Neutrophil (primary cell): ENCODE results near the gene TMEM242.

Experiments
- H3K27ac ChIP-seq: fragments of 200-600 bp; sonication (generic); 2 replicates; pipeline ENCODE4 v1.5.1; 2016; ENCODE audit warnings: mild to moderate bottlenecking, moderate library complexity
- H3K27me3 ChIP-seq: fragments of 200-600 bp; sonication (generic); 2 replicates; pipeline ENCODE4 v1.6.0; 2016; ENCODE audit warnings: mild to moderate bottlenecking
- H3K36me3 ChIP-seq: fragments of 200-600 bp; sonication (generic); 2 replicates; pipeline ENCODE4 v1.5.1; 2017
- H3K4me1 ChIP-seq, 2 experiments: fragments of 200-600 bp in 1 of 2; sonication (generic) in 1 of 2; 1 replicate in 1 of 2; 2 replicates in 1 of 2; pipeline versions ENCODE4 v1.5.1 to v1.6.1; 2013 to 2016; ENCODE audit warnings: low read depth in 1 of 2, low read length in 1 of 2, mild to moderate bottlenecking in 1 of 2, moderate library complexity in 1 of 2; ENCODE audit not compliant: control insufficient read depth in 1 of 2, insufficient read depth in 1 of 2
- H3K4me3 ChIP-seq, 2 experiments: fragments of 200-600 bp in 1 of 2; sonication (generic) in 1 of 2; 1 replicate in 1 of 2; 2 replicates in 1 of 2; pipeline ENCODE4 v1.5.1; 2013 to 2016; ENCODE audit warnings: low read depth in 1 of 2, low read length in 1 of 2, mild to moderate bottlenecking in 1 of 2, moderate library complexity in 1 of 2
- H3K9me3 ChIP-seq: fragments of 200-600 bp; sonication (generic); 2 replicates; pipeline ENCODE4 v1.5.1; 2016
- CTCF ChIP-seq: fragments of 200-600 bp; sonication (generic); IDR thresholded peaks from 2 replicates; pipeline ENCODE4 v1.5.1; 2016; ENCODE audit warnings: antibody characterized with exemption

Gene TMEM242

GRCh38 chr6:157271911-157272310, 51.4 kb downstream of the TMEM242 start:
- Histone ChIP-seq H3K9me3 (no peaks in the 10 kb centered on the region), H3K4me1 (peaks cover 13 to 16% of the 10 kb centered on the region in 2 experiments), H3K27me3 (peaks cover 53% of the 10 kb centered on the region), H3K27ac (no peak overlapping the region), H3K36me3 (no peaks in the 10 kb centered on the region), H3K4me3 (no peak overlapping the region)
- no peak for TF ChIP-seq CTCF

GRCh38 chr6:157271441-157271840, 51.9 kb downstream of the TMEM242 start:
- H3K4me1 ChIP-seq = peaks cover 13 to 16% of the 10 kb centered on the region in 2 experiments
- H3K4me3 ChIP-seq = no peak overlapping the region
- H3K27ac ChIP-seq = no peak overlapping the region
- TF ChIP-seq CTCF = no peak
- no peaks in the 10 kb centered on the region for H3K9me3 ChIP-seq
- no peaks in the 10 kb centered on the region for H3K36me3 ChIP-seq
- peaks cover 48% of the 10 kb centered on the region for H3K27me3 ChIP-seq

DNA sequence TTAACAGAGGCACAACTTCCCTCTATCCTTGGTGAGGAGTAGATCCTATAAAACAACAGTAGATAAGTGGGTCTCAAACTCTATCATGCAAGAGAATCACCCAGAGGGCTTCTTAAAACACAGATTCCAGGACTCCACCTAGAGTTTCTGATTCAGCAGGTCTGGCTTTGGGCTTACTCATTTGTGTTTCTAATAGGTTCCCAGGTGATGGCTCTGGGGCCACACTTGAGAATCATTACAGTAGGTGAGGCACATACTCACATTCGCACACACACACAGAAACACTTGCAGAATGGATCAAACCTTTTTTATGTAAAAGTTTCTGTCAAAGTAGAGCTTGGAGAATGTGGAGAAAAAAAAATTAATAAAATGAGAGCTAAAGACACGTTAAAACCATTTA, 52.4 kb downstream of the TMEM242 start:
- peaks cover 43% of the 10 kb centered on the region for H3K27me3 ChIP-seq
- H3K9me3 ChIP-seq = no peaks in the 10 kb centered on the region
- no peak for TF ChIP-seq CTCF
- no peaks in the 10 kb centered on the region for H3K36me3 ChIP-seq
- H3K4me3 ChIP-seq = no peak overlapping the region
- H3K4me1 ChIP-seq = peaks cover 13 to 16% of the 10 kb centered on the region in 2 experiments
- H3K27ac ChIP-seq = no peak overlapping the region

GRCh38 chr6:157270308-157270707, 53.0 kb downstream of the TMEM242 start:
- Histone ChIP-seq H3K36me3 (no peaks in the 10 kb centered on the region), H3K4me3 (no peak overlapping the region), H3K27me3 (peaks cover 38% of the 10 kb centered on the region), H3K27ac (no peak overlapping the region), H3K4me1 (peaks cover 13 to 16% of the 10 kb centered on the region in 2 experiments), H3K9me3 (no peaks in the 10 kb centered on the region)
- no peak for TF ChIP-seq CTCF

- no peak overlapping the region for H3K4me3 ChIP-seq
- no peak overlapping the region for H3K27ac ChIP-seq
- no peaks in the 10 kb centered on the region for H3K36me3 ChIP-seq
- H3K27me3 ChIP-seq = peaks cover 30% of the 10 kb centered on the region
- no peaks in the 10 kb centered on the region for H3K9me3 ChIP-seq
- peaks cover 9% of the 10 kb centered on the region in 2 experiments for H3K4me1 ChIP-seq
- TF ChIP-seq CTCF = no peak
Measured at GRCh38 chr6:157269261-157269794, 54.0 kb downstream of the TMEM242 start.
